IPS-15b (cell line): ENCODE measurements around the gene JPT2.

Experiments used
- H3K27me3 ChIP-seq: one replicate; pipeline ENCODE4 v1.6.1; 2013; ENCODE audit warnings: low read length; ENCODE audit not compliant: control insufficient read depth, insufficient read depth
- H3K36me3 ChIP-seq: one replicate; pipeline ENCODE4 v1.6.1; 2013; ENCODE audit warnings: low read length; ENCODE audit not compliant: control insufficient read depth, insufficient read depth
- H3K4me1 ChIP-seq: one replicate; pipeline ENCODE4 v1.6.1; 2013; ENCODE audit warnings: mild to moderate bottlenecking, low read length; ENCODE audit not compliant: control insufficient read depth, insufficient read depth
- H3K4me3 ChIP-seq: one replicate; pipeline ENCODE4 v1.5.1; 2013; ENCODE audit warnings: low read depth, low read length
- H3K9ac ChIP-seq: one replicate; pipeline ENCODE4 v1.6.1; 2013; ENCODE audit warnings: low read depth, mild to moderate bottlenecking, low read length
- H3K9me3 ChIP-seq: one replicate; pipeline ENCODE4 v1.6.1; 2013; ENCODE audit warnings: mild to moderate bottlenecking, low read length; ENCODE audit not compliant: control insufficient read depth, insufficient read depth

The JPT2 gene

DNA sequence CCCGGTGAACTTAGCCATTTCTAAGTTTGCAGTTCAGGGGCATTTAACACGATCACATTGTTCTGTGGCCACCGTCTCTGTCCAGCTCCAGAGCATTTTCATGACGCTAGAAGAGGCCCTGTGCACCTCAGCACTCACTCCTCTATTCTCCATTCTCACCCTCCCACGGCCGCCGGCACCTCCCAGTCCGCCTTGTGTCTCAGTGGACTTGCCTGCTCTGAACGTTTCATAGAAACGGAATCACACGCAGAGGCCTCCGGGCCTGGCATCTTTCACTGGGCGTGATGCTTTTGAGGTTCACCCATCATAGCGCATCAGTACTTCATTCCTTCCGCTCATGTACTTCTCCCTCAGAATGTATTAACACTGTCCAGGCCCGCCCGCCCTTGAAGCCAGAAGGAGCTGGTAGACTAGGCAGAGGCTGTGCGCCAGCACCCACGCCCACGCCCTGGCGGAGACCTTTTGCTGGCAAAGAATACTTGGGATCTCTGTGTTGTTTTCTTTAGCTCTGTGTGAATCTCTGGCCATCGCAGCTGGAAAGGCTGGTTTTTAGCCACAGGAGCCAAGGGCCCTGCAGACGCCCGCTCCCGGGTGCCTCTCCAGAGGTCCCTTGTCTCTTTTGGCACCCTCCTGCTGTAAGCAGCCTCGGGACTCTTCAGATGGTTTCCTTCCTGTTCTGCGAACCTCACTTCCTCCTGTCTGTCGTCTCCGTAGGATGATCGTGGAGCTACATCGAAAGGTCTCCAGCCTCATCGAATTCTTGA, 23.4 kb upstream of the JPT2 start:
- no peaks in the 10 kb centered on the region for H3K4me1 ChIP-seq
- peaks cover 47% of the 10 kb centered on the region for H3K36me3 ChIP-seq
- H3K9ac ChIP-seq = no peak overlapping the region
- H3K4me3 ChIP-seq = no peak overlapping the region
- H3K9me3 ChIP-seq = no peaks in the 10 kb centered on the region
- H3K27me3 ChIP-seq = no peaks in the 10 kb centered on the region

DNA sequence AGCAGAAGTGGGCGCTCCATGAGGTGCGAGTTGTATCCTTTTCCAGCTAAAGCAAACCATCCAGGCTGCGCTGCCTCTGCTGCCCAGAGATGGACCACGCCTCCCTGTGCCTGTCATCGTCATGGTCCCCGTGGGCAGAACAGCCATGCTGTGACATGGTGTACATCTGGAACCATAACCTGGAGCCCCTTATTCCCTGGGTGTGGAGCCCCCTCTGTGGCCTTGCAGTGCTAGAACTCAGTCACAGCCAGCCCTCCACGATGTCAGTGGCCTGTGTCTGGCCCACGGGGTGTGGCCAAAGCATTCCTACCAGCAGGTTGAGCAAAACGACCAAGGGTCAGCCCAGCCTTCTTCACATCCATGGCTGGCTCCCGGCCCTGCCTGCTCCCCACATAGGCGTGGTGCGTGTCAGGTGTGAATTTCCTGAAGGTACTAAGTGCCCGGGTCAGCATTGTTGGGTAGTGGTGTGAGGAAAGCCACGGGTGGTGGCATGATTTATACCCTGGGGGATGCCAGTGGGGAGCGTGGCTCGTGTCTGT, 22.7 kb upstream of the JPT2 start:
- H3K4me1 ChIP-seq = no peaks in the 10 kb centered on the region
- no peak overlapping the region for H3K4me3 ChIP-seq
- no peaks in the 10 kb centered on the region for H3K9me3 ChIP-seq
- H3K36me3 ChIP-seq = peaks cover 52% of the 10 kb centered on the region
- H3K9ac ChIP-seq = no peak overlapping the region
- no peaks in the 10 kb centered on the region for H3K27me3 ChIP-seq

DNA sequence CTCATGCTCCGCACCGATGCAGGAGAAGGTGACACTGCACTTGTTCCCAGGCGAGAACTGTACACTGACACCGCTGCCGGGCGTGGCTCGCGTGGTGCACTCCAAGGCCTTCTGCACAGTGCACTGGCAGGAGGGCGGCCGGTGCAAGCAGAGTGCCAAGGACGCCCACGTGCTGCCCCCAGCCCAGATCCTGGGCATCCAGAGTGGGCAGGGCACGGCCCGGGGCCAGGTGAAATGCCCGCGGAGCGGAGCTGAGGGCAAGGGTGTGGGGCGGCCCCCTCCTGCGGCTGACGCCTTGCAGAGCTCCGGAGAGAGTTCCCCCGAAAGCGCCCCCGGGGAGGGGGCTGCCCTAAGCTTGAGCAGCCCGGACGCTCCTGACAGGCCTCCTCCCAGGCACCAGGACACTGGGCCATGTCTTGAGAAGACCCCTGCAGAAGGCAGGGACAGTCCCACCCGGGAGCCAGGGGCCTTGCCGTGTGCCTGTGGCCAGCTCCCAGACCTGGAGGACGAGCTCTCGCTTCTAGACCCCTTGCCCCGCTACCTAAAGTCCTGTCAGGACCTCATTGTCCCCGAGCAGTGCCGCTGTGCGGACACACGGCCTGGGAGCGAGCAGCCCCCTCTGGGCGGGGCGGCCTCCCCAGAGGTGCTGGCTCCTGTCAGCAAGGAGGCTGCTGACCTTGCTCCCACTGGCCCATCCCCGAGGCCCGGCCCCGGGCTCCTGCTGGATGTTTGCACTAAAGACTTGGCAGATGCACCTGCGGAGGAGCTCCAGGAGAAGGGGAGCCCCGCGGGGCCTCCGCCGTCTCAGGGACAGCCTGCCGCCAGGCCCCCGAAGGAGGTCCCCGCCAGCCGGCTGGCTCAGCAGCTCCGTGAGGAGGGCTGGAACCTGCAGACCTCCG, 21.9 kb upstream of the JPT2 start:
- Histone ChIP-seq H3K4me1 (no peaks in the 10 kb centered on the region), H3K36me3 (peaks cover 46% of the 10 kb centered on the region)

DNA sequence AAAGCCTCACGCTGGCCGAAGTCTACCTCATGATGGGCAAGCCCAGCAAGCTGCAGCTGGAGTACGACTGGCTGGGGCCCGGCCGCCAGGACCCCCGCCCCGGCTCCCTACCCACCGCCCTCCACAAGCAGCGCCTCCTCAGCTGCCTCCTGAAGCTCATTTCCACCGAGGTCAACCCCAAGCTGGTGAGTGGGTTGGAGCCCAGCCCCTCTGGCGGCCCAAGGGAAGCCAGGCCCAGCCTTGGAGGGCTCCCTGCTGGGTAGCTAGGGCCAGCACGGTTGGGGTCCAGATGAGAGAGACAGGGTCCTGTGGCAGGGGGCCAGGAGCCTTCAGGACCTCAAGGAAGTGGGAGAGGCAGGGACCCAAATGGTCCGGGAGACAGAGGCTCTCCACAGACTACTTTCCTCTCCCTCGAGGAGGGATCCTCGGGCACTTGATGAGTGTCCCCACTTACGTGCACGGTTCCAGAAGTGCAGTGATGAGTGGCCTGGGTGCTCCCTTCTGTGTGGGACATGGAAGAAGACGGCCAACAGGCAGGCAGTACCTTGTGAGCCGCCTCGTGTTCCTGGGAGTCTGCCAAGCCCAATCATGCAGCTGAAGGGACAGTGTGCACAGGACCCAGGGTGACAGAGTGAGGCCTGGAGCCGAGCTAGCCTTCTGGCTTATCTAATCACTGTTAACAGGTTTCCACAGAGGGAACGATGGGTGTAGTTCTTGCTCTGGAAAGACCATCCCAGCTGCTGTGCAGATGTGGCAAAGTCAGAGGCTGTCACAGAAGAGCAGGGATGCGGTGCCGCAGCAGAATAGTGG, 21.1 kb upstream of the JPT2 start:
- Histone ChIP-seq H3K4me1 (no peaks in the 10 kb centered on the region), H3K9ac (no peak overlapping the region), H3K27me3 (no peaks in the 10 kb centered on the region), H3K4me3 (no peak overlapping the region), H3K36me3 (peaks cover 46% of the 10 kb centered on the region), H3K9me3 (no peaks in the 10 kb centered on the region)

More for the DNA sequence above, 21.9 kb upstream of the JPT2 start:
- Histone ChIP-seq H3K27me3 (no peaks in the 10 kb centered on the region), H3K9ac (no peak overlapping the region), H3K4me3 (no peak overlapping the region), H3K9me3 (no peaks in the 10 kb centered on the region)

DNA sequence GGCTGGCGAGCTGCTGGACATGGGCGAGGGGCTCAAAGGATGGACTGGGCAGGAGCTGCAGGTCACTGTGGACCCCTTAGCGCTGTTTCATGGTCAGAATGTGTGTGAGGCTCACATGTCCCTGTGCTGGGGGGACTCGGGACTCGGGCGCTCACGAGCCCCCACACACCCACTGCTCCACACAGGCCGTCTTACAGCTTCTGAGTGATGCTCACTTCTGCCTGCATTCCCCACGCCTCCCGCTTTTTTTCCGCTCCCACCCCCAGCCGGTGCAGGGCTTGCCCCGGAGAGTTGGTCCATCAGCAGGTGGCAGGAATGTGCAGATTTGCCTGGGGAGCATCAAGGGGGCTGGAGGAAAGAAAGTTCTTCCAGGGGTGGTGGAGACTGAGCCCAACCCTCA, 20.2 kb upstream of the JPT2 start:
- no peak overlapping the region for H3K9ac ChIP-seq
- H3K4me1 ChIP-seq = no peaks in the 10 kb centered on the region
- H3K27me3 ChIP-seq = no peaks in the 10 kb centered on the region
- H3K4me3 ChIP-seq = no peak overlapping the region
- peaks cover 47% of the 10 kb centered on the region for H3K36me3 ChIP-seq
- no peaks in the 10 kb centered on the region for H3K9me3 ChIP-seq

DNA sequence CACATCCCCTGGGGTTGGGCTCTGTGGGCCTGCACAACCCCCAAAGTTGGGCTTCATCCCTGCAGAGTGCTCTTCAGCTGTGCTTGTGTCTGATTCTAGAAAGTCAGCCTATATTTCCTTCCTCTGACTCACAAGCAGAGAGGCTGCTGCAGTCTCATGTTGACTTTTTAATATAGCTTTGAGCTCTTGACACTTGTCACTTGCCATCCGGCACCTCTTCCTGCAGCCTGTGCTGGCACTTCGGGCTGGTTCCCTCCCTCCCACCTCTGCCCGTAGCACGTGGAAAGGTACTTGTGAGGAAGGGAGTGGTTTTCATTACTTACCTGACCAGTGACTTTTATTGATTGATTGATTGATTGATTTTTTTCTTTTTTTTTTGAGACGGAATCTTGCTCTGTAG, 19.0 kb upstream of the JPT2 start:
- H3K36me3 ChIP-seq = peaks cover 43% of the 10 kb centered on the region
- no peak overlapping the region for H3K9ac ChIP-seq
- no peaks in the 10 kb centered on the region for H3K4me1 ChIP-seq
- H3K4me3 ChIP-seq = no peak overlapping the region
- no peaks in the 10 kb centered on the region for H3K9me3 ChIP-seq
- no peaks in the 10 kb centered on the region for H3K27me3 ChIP-seq

DNA sequence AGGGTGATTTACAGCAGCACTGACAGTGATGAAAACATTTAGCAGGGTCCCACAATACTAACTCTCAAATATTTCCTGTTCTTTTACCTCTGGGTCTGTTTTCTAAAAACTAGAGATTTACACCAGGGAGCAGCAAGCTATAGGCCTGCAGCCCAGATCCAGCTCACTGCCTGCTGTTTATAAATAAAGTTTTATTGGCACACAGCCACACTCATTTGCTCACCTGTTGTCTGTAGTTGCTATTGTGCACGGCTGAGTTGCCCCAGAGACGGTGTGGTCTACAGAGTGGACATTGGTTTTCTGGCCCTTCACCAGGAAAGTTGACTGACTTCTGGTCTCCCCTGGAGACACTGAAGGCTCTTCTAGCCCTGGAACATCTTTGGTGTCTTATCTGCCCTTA, 16.3 kb upstream of the JPT2 start:
- Histone ChIP-seq H3K9ac (no peak overlapping the region), H3K9me3 (no peaks in the 10 kb centered on the region), H3K4me1 (no peaks in the 10 kb centered on the region), H3K36me3 (peaks cover 42% of the 10 kb centered on the region), H3K27me3 (no peaks in the 10 kb centered on the region), H3K4me3 (no peak overlapping the region)

DNA sequence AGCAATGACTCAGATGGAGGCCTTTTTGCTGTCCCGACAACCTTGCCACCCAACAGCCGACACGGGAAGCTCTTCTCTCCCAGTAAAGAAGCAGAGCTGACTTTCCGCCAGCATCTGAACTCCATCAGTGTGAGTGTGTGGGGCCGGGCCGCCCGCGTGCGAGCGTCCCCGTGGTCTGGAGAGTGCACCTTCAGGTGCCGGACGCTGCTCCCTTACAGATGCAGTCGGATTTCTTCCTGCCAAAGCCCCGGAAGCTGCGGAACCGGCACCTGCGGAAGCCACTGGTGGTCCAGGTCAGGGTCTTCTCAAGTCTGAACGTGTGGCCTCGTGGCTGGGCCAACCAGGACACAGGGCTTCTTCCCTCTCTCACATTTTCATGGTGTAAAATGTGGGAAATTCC, 15.5 kb upstream of the JPT2 start:
- no peaks in the 10 kb centered on the region for H3K9me3 ChIP-seq
- H3K36me3 ChIP-seq = peaks cover 37% of the 10 kb centered on the region
- no peak overlapping the region for H3K9ac ChIP-seq
- no peaks in the 10 kb centered on the region for H3K27me3 ChIP-seq
- no peak overlapping the region for H3K4me3 ChIP-seq
- no peaks in the 10 kb centered on the region for H3K4me1 ChIP-seq

DNA sequence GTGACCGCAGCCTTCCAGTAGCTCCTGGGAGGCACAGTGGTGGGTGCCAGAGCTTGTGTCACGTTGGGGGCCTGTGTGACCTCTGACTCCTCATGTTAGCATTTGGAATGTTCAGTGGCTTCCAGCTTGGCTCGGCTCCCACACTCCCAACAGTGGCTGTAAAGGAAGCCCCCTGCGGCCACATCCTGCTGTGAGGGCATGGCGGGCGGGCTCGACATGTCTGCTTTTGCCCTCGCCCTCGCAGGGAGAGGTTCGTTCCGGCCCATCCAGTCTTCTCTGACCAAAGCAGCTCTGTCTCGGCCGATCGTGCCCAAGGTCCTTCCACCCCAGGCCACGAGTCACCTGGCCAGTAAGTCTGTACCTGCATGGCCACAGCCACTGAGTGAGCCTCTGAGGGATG, 12.2 kb upstream of the JPT2 start:
- Histone ChIP-seq H3K9me3 (no peaks in the 10 kb centered on the region), H3K9ac (no peak overlapping the region), H3K27me3 (no peaks in the 10 kb centered on the region), H3K36me3 (peaks cover 54% of the 10 kb centered on the region), H3K4me1 (no peaks in the 10 kb centered on the region), H3K4me3 (no peak overlapping the region)

DNA sequence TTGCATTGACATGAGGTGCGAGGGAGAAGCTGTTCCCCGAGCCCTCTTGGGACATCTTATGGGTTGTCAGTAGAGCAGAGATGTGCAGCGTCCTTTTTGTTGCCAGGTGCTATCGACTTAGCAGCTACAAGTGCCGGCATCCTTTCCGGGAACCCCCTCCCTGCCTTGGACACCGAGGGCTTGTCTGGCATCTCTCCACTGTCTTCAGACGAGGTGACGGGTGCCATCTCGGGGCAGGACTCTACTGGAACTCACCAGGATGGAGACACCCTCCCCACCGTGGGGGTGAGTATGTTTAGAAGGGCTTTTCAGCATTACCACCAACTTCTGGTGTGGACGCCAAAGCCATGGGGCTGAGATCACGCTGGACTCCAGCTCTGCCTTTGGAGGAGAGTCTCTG, 11.8 kb upstream of the JPT2 start:
- Histone ChIP-seq H3K36me3 (peaks cover 58% of the 10 kb centered on the region), H3K9ac (no peak overlapping the region), H3K27me3 (no peaks in the 10 kb centered on the region), H3K4me1 (no peaks in the 10 kb centered on the region), H3K9me3 (no peaks in the 10 kb centered on the region), H3K4me3 (no peak overlapping the region)

DNA sequence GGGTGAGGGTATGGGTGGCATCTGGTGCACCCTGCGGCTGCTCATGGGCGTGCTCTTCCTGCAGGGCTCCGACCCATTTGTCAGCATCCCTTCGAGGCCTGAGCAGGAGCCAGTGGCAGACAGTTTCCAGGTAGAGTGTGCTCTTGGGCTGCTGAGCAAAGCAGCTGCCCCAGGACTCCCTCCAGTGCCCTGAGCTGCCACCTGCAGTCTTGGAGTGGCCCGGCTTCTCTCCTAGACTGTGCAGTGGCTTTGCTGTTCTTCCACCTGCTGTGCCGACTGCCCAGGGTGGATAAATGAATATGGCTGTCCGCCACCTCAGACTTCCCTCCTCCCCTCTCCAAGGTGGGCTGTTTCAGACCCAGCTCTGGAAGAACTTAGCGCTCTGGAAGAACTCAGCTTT, 10.8 kb upstream of the JPT2 start:
- Histone ChIP-seq H3K4me1 (no peaks in the 10 kb centered on the region), H3K9me3 (no peaks in the 10 kb centered on the region), H3K9ac (no peak overlapping the region), H3K36me3 (peaks cover 66% of the 10 kb centered on the region), H3K4me3 (no peak overlapping the region), H3K27me3 (no peaks in the 10 kb centered on the region)
